ENCODE results near the gene GPX6. TPM values are rescaled to one million over a fixed set of nuclear protein-coding genes. Genes with fewer than 3 reads are reported as not detected.

Gene GPX6
- total and polyA plus RNA-seq, 2 donors from 2014 or later, result not detected

DNA sequence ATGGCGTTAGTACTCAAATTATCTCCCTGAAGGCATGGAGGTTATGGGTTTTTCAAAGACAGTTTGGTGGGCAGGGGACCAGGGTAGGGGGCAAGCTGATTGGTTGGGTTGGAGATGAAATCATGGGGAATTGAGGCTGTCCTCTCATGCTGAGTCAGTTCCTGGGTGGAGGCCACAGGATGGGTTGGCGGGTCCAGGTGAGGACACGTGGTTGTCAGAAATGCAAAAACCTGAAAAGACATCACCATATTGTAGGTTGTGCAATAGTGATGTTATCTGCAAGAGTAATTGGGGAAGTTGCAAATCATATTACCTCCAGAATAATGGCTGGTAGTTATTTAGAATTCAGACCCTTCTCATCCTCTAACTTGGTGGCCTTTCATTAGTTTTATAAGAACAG is 30.1 kb downstream of the GPX6 start:
- Histone ChIP-seq H3K36me3 (ENCODE audit: control insufficient read depth in 2 of 3, insufficient read depth in 3 of 3, low read length in 3 of 3) (no peaks in the 10 kb centered on the region), H3K4me3 (ENCODE audit: low read length in 3 of 3) (no peak overlapping the region), H3K9ac (ENCODE audit: low read length in 3 of 3) (no peak overlapping the region), H3K4me1 (ENCODE audit: control insufficient read depth in 2 of 3, insufficient read depth in 2 of 3, low read depth in 1 of 3, low read length in 3 of 3) (no peaks in the 10 kb centered on the region), H3K27me3 (ENCODE audit: control insufficient read depth, insufficient read depth, low read length) (peaks cover 16% of the 10 kb centered on the region), H3K9me3 (ENCODE audit: control insufficient read depth in 2 of 3, insufficient read depth in 1 of 3, low read length in 3 of 3) (no peaks in the 10 kb centered on the region), H3K27ac (ENCODE audit: low read depth in 2 of 2, low read length in 2 of 2) (no peak overlapping the region)
- no peak for FAIRE-seq
- intact Hi-C loops (cut with DNase I), result no loop called here
- no peak for DNase-seq
- TF ChIP-seq, protein P1, sequence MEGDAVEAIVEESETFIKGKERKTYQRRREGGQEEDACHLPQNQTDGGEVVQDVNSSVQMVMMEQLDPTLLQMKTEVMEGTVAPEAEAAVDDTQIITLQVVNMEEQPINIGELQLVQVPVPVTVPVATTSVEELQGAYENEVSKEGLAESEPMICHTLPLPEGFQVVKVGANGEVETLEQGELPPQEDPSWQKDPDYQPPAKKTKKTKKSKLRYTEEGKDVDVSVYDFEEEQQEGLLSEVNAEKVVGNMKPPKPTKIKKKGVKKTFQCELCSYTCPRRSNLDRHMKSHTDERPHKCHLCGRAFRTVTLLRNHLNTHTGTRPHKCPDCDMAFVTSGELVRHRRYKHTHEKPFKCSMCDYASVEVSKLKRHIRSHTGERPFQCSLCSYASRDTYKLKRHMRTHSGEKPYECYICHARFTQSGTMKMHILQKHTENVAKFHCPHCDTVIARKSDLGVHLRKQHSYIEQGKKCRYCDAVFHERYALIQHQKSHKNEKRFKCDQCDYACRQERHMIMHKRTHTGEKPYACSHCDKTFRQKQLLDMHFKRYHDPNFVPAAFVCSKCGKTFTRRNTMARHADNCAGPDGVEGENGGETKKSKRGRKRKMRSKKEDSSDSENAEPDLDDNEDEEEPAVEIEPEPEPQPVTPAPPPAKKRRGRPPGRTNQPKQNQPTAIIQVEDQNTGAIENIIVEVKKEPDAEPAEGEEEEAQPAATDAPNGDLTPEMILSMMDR (IDR thresholded peaks at IDR 0.05; ENCODE audit: borderline replicate concordance, extremely low read depth, insufficient read depth), result no peak

GRCh38 chr6:28480253-28480932 is 35.2 kb downstream of the GPX6 start:
- Histone ChIP-seq H3K9ac (ENCODE audit: low read length in 3 of 3) (no peak overlapping the region), H3K36me3 (ENCODE audit: control insufficient read depth in 2 of 3, insufficient read depth in 3 of 3, low read length in 3 of 3) (no peaks in the 10 kb centered on the region), H3K27me3 (ENCODE audit: control insufficient read depth, insufficient read depth, low read length) (peaks cover 27% of the 10 kb centered on the region), H3K4me1 (ENCODE audit: control insufficient read depth in 2 of 3, insufficient read depth in 2 of 3, low read depth in 1 of 3, low read length in 3 of 3) (no peaks in the 10 kb centered on the region), H3K4me3 (ENCODE audit: low read length in 3 of 3) (no peak overlapping the region), H3K27ac (ENCODE audit: low read depth in 2 of 2, low read length in 2 of 2) (no peak overlapping the region), H3K9me3 (ENCODE audit: control insufficient read depth in 2 of 3, insufficient read depth in 1 of 3, low read length in 3 of 3) (peaks cover 0 to 2% (median 0%) of the 10 kb centered on the region in 3 donors)
- intact Hi-C loops (cut with DNase I), result no loop called here
- DNase-seq, result no peak
- FAIRE-seq, result no peak
- TF ChIP-seq, protein P1 (IDR thresholded peaks at IDR 0.05; ENCODE audit: borderline replicate concordance, extremely low read depth, insufficient read depth), result no peak

DNA sequence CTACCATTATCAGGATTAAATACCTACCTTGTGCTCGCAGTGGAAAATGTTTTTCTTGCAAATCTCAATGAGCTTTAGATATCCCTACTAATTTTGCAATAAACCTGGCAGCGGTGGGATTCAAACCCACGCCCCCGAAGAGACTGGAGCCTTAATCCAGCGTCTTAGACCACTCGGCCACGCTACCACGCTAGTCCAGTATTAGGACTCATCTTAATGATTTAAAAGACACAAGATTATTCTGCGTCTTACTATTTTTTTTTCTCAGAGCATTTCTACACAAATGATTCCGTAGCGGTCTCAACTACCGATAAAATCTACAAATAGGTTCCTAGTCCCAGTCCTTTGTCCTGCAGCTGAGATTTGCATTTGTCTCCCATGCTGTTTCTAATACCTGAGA is 37.1 kb downstream of the GPX6 start:
- no peaks in the 10 kb centered on the region for H3K4me1 ChIP-seq (ENCODE audit: control insufficient read depth in 2 of 3, insufficient read depth in 2 of 3, low read depth in 1 of 3, low read length in 3 of 3)
- intact Hi-C loops (cut with DNase I), result no loop called here
- no peak overlapping the region for H3K9ac ChIP-seq (ENCODE audit: low read length in 3 of 3)
- DNase-seq, result no peak
- peaks cover 33% of the 10 kb centered on the region for H3K27me3 ChIP-seq (ENCODE audit: control insufficient read depth, insufficient read depth, low read length)
- TF ChIP-seq, protein P1 (IDR thresholded peaks at IDR 0.05; ENCODE audit: borderline replicate concordance, extremely low read depth, insufficient read depth), result no peak
- H3K4me3 ChIP-seq (ENCODE audit: low read length in 3 of 3), result no peak overlapping the region
- FAIRE-seq, result no peak
- no peak overlapping the region for H3K27ac ChIP-seq (ENCODE audit: low read depth in 2 of 2, low read length in 2 of 2)
- H3K36me3 ChIP-seq (ENCODE audit: control insufficient read depth in 2 of 3, insufficient read depth in 3 of 3, low read length in 3 of 3), result no peaks in the 10 kb centered on the region
- H3K9me3 ChIP-seq (ENCODE audit: control insufficient read depth in 2 of 3, insufficient read depth in 1 of 3, low read length in 3 of 3), result peaks cover 0 to 2% (median 0%) of the 10 kb centered on the region in 3 donors
